ENCODE results near the gene SBDS.
"Not testable (repeated sequence)": the region's sequence is repeated elsewhere in the genome, so short reads cannot be mapped to it uniquely, and the experiment has no call there.

- TF ChIP-seq CTCF (IDR thresholded peaks at IDR 0.05; ENCODE audit: low read depth, low read length); EZH2phosphoT487 (IDR thresholded peaks at IDR 0.05; ENCODE audit: low read depth): not testable (repeated sequence)
These were observed 47.6 kb upstream of the SBDS start for GRCh38 chr7:67042781-67043558.

Data from OCI-LY3 (cell line).